K562 (cell line): ENCODE measurements around the gene CTPS2. TPM values are rescaled to one million over a fixed set of nuclear protein-coding genes. Genes with fewer than 3 reads are reported as not detected.

ENCODE experiments used
- CTBP1 ChIP-seq: fragments of 450-650 bp; IDR thresholded peaks from 2 replicates; pipeline ENCODE4 v1.6.1; 2016; ENCODE audit warnings: borderline replicate concordance
- CTCF ChIP-seq, 3 experiments: IDR thresholded peaks in 2 of 3; conservative IDR thresholded peaks in 1 of 3; 2 replicates each; pipeline ENCODE4 v1.5.1; 2011 to 2012; ENCODE audit warnings: low read length in 3 of 3, mild to moderate bottlenecking in 3 of 3, control low read depth in 2 of 3, improper control_type of control experiment in 1 of 3, inconsistent platforms in 1 of 3, low read depth in 1 of 3, mixed read lengths in 1 of 3, moderate library complexity in 1 of 3; ENCODE audit not compliant: insufficient read depth in 2 of 3
- HNRNPL ChIP-seq: fragments of 200-400 bp; formaldehyde crosslinking; IDR thresholded peaks from 2 replicates; pipeline ENCODE4 v1.6.1; 2017; ENCODE audit warnings: low read depth, mild to moderate bottlenecking, low read length
- KDM2B ChIP-seq: fragments of 250-450 bp; sonication (Bioruptor Pico); IDR thresholded peaks from 2 replicates; pipeline ENCODE4 v1.8.0; 2021; ENCODE audit warnings: mild to moderate bottlenecking, moderate library complexity
- PBX2 ChIP-seq, 2 experiments: IDR thresholded peaks in 1 of 2; conservative IDR thresholded peaks in 1 of 2; 2 replicates each; pipeline ENCODE4 v1.6.1; 2016; ENCODE audit warnings: low read depth in 2 of 2, mild to moderate bottlenecking in 1 of 2, missing compliant biosample characterization in 1 of 2, missing genetic modification characterization in 1 of 2, moderate library complexity in 1 of 2
- XRCC3 ChIP-seq: fragments of 450-650 bp; IDR thresholded peaks from 2 replicates; pipeline ENCODE4 v1.6.1; 2017; ENCODE audit warnings: mild to moderate bottlenecking, moderate library complexity
- ZBTB9 ChIP-seq: fragments of 450-650 bp; formaldehyde crosslinking; IDR thresholded peaks from 2 replicates; pipeline ENCODE4 v1.4.0; 2020; ENCODE audit warnings: mild to moderate bottlenecking, moderate library complexity
- ZFP36 ChIP-seq: fragments of 150-350 bp; IDR thresholded peaks from 2 replicates; pipeline ENCODE4 v1.6.1; 2018; ENCODE audit warnings: low read length, low read depth; ENCODE audit not compliant: partially characterized antibody
- polyA plus RNA-seq, 8 experiments: library from polyadenylated mRNA; depleted of rRNA in 4 of 8; stranded (reverse) in 5 of 8; unstranded in 3 of 8; fragments of >200 nt; fragmentation: Nextera tagmentation in 2 of 8; fragmentation: Illumina TruSeq in 1 of 8; extraction: Ambion mirVana in 2 of 8; extraction: Trizol in 1 of 8; gene quantifications; 2 replicates each; pipeline versions ENCODE4 v1.2.1 to v1.2.3, GENCODE V29; 2011 to 2014; ENCODE audit warnings: inconsistent platforms in 1 of 8, missing spikeins in 1 of 8
- total RNA-seq, 7 experiments: library from RNA; depleted of rRNA in 6 of 7; stranded (reverse); fragments of >200 nt in 6 of 7; fragmentation: Illumina TruSeq in 2 of 7; extraction: Trizol in 2 of 7; gene quantifications; 2 replicates each; pipeline versions ENCODE4 v1.2.1 to v1.2.3, GENCODE V29; 2011 to 2021; ENCODE audit warnings: low replicate concordance in 1 of 7

Gene CTPS2
- total and polyA plus RNA-seq, 9 of the 15 experiments (the other 6 are each of a cell fraction or from before 2014, with no cell fraction given) = 5.4 to 19.5 (median 14.1) TPM

- TF ChIP-seq CTCF (IDR thresholded peaks at IDR 0.05 in 2 of 3, conservative IDR thresholded peaks at IDR 0.05 in 1 of 3; ENCODE audit: insufficient read depth in 2 of 3, low read depth in 1 of 3, low read length in 3 of 3) (no peak), ZBTB9 (CRISPR knock-in tag) (no peak), CTBP1 (no peak), PBX2 (CRISPR knock-in tag; IDR thresholded peaks at IDR 0.05; ENCODE audit: low read depth) (no peak), PBX2 (tag; conservative IDR thresholded peaks at IDR 0.05; ENCODE audit: low read depth) (no peak), XRCC3 (no peak), KDM2B (no peak), ZFP36 (no peak), HNRNPL (no peak)
Observed at GRCh38 chrX:16654093-16654492, 58.4 kb downstream of the CTPS2 start (continued).
